ENCODE results near the gene ACAT1.
"Not testable (repeated sequence)": the region's sequence is repeated elsewhere in the genome, so short reads cannot be mapped to it uniquely, and the experiment has no call there.

Gene ACAT1

GRCh38 chr11:108148556-108148955 is 27.2 kb downstream of the ACAT1 start:
- no peak for DNase-seq

GRCh38 chr11:108154591-108154990 is 33.2 kb downstream of the ACAT1 start:
- no peak for DNase-seq

- no peak for DNase-seq
These were observed 39.7 kb downstream of the ACAT1 start for GRCh38 chr11:108160970-108161566.

GRCh38 chr11:108162878-108163277 is 41.5 kb downstream of the ACAT1 start:
- DNase-seq: not testable (repeated sequence)

GRCh38 chr11:108167624-108168023 is 46.3 kb downstream of the ACAT1 start:
- no peak for DNase-seq

GRCh38 chr11:108170184-108170583 is 48.8 kb downstream of the ACAT1 start:
- DNase-seq: no peak

- DNase-seq: no peak
These were observed 56.2 kb downstream of the ACAT1 start for GRCh38 chr11:108177570-108177969.

- no peak for DNase-seq
These were observed 72.4 kb downstream of the ACAT1 start for GRCh38 chr11:108193725-108194124.

GRCh38 chr11:108196901-108197300 is 75.5 kb downstream of the ACAT1 start:
- DNase-seq: no peak

Data from NCI-H526 treated with DMSO at 0.1 percent for 48 hours (cell line).